ENCODE data around the gene SOX1. TPM values are rescaled to one million over a fixed set of nuclear protein-coding genes. Genes with fewer than 3 reads are reported as not detected.

SOX1 gene
- total RNA-seq, 2 experiments from 2014 or later, result not detected

GRCh38 chr13:112102243-112102642 lies 35.3 kb downstream of the SOX1 start:
- ChIA-PET CTCF (interaction anchor here (0.5 kb wide), 1 partner anchor 655 kb away, joined by 3 read pairs; no protein-coding TSS in a partner anchor), POLR2A (no interaction called here)
- H3K4me1 Mint-ChIP-seq, result peaks cover 4% of the 10 kb centered on the region
- intact Hi-C loops (cut with DNase I, micrococcal nuclease), result loop anchor here in 1 of 2 experiments (5.0 kb wide), 1 partner anchor 40 kb away; no protein-coding TSS in a partner anchor
- H3K4me3 Mint-ChIP-seq, result no peak overlapping the region
- no peaks in the 10 kb centered on the region for H3K9me3 Mint-ChIP-seq (ENCODE audit: low read depth)
- DNase-seq, result no peak
- no peaks in the 10 kb centered on the region for H3K36me3 Mint-ChIP-seq (ENCODE audit: low read depth)
- no peak overlapping the region for H3K27ac Mint-ChIP-seq
- peaks cover 50% of the 10 kb centered on the region for H3K27me3 Mint-ChIP-seq
- ATAC-seq, result no peak

GRCh38 chr13:112103260-112103838 lies 36.4 kb downstream of the SOX1 start:
- Mint-ChIP-seq H3K36me3 (ENCODE audit: low read depth) (no peaks in the 10 kb centered on the region), H3K27me3 (peaks cover 49% of the 10 kb centered on the region), H3K4me1 (peaks cover 4% of the 10 kb centered on the region), H3K27ac (no peak overlapping the region), H3K4me3 (no peak overlapping the region), H3K9me3 (ENCODE audit: low read depth) (no peaks in the 10 kb centered on the region)
- no peak for ATAC-seq
- POLR2A ChIA-PET, result no interaction called here
- no peak for DNase-seq
- intact Hi-C loops (cut with DNase I, micrococcal nuclease), result loop anchor here in 1 of 2 experiments (5.0 kb wide), 1 partner anchor 41 kb away; no protein-coding TSS in a partner anchor
- CTCF ChIA-PET, result no interaction called here

- no peak overlapping the region for H3K4me3 Mint-ChIP-seq
- DNase-seq (no peak), ATAC-seq (no peak)
- no peaks in the 10 kb centered on the region for H3K36me3 Mint-ChIP-seq (ENCODE audit: low read depth)
- intact Hi-C loops (cut with DNase I, micrococcal nuclease), result loop anchor here (2.0 to 5.0 kb wide), 2 partner anchors 42 to 49 kb away; no protein-coding TSS in a partner anchor
- H3K27ac Mint-ChIP-seq, result no peak overlapping the region
- no peaks in the 10 kb centered on the region for H3K9me3 Mint-ChIP-seq (ENCODE audit: low read depth)
- H3K27me3 Mint-ChIP-seq, result peaks cover 50% of the 10 kb centered on the region
- ChIA-PET CTCF (interaction anchor here (0.6 kb wide), 1 partner anchor 36 kb away, joined by 3 read pairs; no protein-coding TSS in a partner anchor), POLR2A (no interaction called here)
- peaks cover 4% of the 10 kb centered on the region for H3K4me1 Mint-ChIP-seq
Measured at GRCh38 chr13:112103961-112104880, 37.3 kb downstream of the SOX1 start.

- Mint-ChIP-seq H3K4me3 (no peak overlapping the region), H3K27me3 (peaks cover 53% of the 10 kb centered on the region), H3K4me1 (peaks cover 4% of the 10 kb centered on the region), H3K27ac (no peak overlapping the region), H3K9me3 (ENCODE audit: low read depth) (no peaks in the 10 kb centered on the region), H3K36me3 (ENCODE audit: low read depth) (no peaks in the 10 kb centered on the region)
- ChIA-PET CTCF (no interaction called here), POLR2A (no interaction called here)
- DNase-seq (no peak), ATAC-seq (no peak)
- intact Hi-C loops (cut with DNase I, micrococcal nuclease), result loop anchor here (2.0 to 5.0 kb wide), 2 partner anchors 43 to 50 kb away; no protein-coding TSS in a partner anchor
Measured at GRCh38 chr13:112104881-112105234, 37.9 kb downstream of the SOX1 start.

DNA sequence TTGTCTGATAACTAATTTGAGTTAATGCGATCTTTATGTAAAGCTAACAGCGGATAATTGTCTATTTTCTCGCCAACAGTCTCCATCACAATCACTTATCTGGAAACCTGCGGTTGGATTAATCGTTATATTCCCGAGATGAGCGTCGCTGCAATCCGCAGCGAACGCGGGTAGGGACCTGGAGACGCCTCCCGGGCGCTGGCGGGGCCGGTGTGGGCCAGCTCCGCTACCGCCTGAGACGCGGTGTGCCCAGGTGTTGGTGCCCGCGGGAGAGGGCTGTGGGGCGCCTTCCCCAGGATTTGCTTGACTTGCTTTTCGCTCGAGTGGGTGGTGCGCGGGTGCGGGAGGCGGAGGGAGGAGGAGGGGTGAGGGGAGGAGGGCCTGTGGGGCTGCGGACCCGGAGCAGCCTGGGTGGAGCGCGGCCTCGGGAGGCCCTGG lies 38.3 kb downstream of the SOX1 start:
- intact Hi-C loops (cut with DNase I, micrococcal nuclease), result loop anchor here in 1 of 2 experiments (2.0 kb wide), 1 partner anchor 50 kb away; no protein-coding TSS in a partner anchor
- no peak for DNase-seq
- no peak for ATAC-seq
- Mint-ChIP-seq H3K36me3 (ENCODE audit: low read depth) (no peaks in the 10 kb centered on the region), H3K4me1 (peaks cover 4% of the 10 kb centered on the region), H3K4me3 (no peak overlapping the region), H3K27ac (no peak overlapping the region), H3K27me3 (peaks cover 54% of the 10 kb centered on the region), H3K9me3 (ENCODE audit: low read depth) (no peaks in the 10 kb centered on the region)
- ChIA-PET CTCF (no interaction called here), POLR2A (no interaction called here)

- ChIA-PET POLR2A (no interaction called here), CTCF (no interaction called here)
- DNase-seq (no peak), ATAC-seq (no peak)
- H3K4me3 Mint-ChIP-seq, result no peak overlapping the region
- peaks cover 4% of the 10 kb centered on the region for H3K4me1 Mint-ChIP-seq
- H3K27ac Mint-ChIP-seq, result no peak overlapping the region
- intact Hi-C loops (cut with DNase I, micrococcal nuclease), result loop anchor here (2.0 kb wide), 3 partner anchors 33 to 51 kb away; no protein-coding TSS in a partner anchor
- H3K27me3 Mint-ChIP-seq, result peaks cover 53% of the 10 kb centered on the region
- H3K9me3 Mint-ChIP-seq (ENCODE audit: low read depth), result no peaks in the 10 kb centered on the region
- no peaks in the 10 kb centered on the region for H3K36me3 Mint-ChIP-seq (ENCODE audit: low read depth)
Measured at GRCh38 chr13:112105892-112106291, 38.9 kb downstream of the SOX1 start.

- H3K27ac Mint-ChIP-seq, result no peak overlapping the region
- intact Hi-C loops (cut with DNase I, micrococcal nuclease), result loop anchor here (2.0 kb wide), 2 partner anchors 34 to 44 kb away; no protein-coding TSS in a partner anchor
- ChIA-PET POLR2A (no interaction called here), CTCF (no interaction called here)
- H3K4me3 Mint-ChIP-seq, result no peak overlapping the region
- H3K9me3 Mint-ChIP-seq (ENCODE audit: low read depth), result no peaks in the 10 kb centered on the region
- no peak for DNase-seq
- ATAC-seq, result no peak
- peaks cover 52% of the 10 kb centered on the region for H3K27me3 Mint-ChIP-seq
- H3K4me1 Mint-ChIP-seq, result peaks cover 4% of the 10 kb centered on the region
- no peaks in the 10 kb centered on the region for H3K36me3 Mint-ChIP-seq (ENCODE audit: low read depth)
Measured at GRCh38 chr13:112106478-112107141, 39.7 kb downstream of the SOX1 start.

DNA sequence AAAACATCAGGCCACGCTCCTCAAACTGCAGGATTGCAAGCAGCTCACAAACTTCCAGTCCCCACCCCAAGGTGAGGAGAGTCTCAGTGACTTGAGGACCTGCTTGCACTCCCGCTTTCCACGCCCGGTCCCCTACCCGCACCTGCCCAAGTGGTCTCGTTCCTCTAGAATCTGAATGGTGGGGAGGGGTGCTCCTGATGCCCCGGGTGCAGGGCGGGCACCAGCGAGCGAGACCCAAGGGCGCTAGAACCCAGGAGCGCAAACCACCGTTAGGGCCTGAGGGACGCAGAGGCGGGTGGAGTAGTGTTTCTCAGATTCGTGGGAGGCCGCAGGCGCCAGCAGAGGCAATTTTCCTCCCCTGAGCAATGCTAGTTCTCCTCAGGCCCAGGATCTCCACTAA lies 40.3 kb downstream of the SOX1 start:
- ChIA-PET POLR2A (no interaction called here), CTCF (no interaction called here)
- peaks cover 4% of the 10 kb centered on the region for H3K4me1 Mint-ChIP-seq
- no peak for ATAC-seq
- intact Hi-C loops (cut with DNase I, micrococcal nuclease), result loop anchor here (2.0 kb wide), 2 partner anchors 34 to 44 kb away; no protein-coding TSS in a partner anchor
- H3K27me3 Mint-ChIP-seq, result peaks cover 48% of the 10 kb centered on the region
- H3K4me3 Mint-ChIP-seq, result no peak overlapping the region
- no peak for DNase-seq
- H3K36me3 Mint-ChIP-seq (ENCODE audit: low read depth), result no peaks in the 10 kb centered on the region
- no peaks in the 10 kb centered on the region for H3K9me3 Mint-ChIP-seq (ENCODE audit: low read depth)
- H3K27ac Mint-ChIP-seq, result no peak overlapping the region

DNA sequence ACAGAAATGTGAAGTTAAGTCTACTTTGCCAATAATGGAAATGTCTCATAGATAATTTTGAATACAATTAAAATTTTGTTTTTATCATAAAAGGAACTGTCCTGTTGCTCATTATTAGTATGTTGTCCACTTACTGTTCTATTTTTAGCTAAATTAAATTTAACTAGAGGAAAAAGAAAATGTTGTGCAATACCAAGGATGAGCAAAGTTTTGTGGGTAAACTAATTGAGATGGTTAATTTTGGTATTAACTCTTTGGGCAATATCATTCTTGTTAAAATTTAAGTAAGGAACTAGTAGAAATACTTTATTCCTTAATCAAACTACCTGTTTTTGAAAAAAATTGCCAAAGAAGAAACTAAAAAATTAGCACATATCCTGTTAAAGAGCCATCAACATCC lies 43.5 kb downstream of the SOX1 start:
- no peak overlapping the region for H3K4me3 Mint-ChIP-seq

GRCh38 chr13:112111239-112111857 lies 44.4 kb downstream of the SOX1 start:
- peaks cover 55% of the 10 kb centered on the region for H3K27me3 Mint-ChIP-seq
- H3K9me3 Mint-ChIP-seq (ENCODE audit: low read depth), result no peaks in the 10 kb centered on the region
- no peak for DNase-seq
- ChIA-PET CTCF (interaction anchor here (0.6 to 0.9 kb wide), 2 partner anchors 334 to 494 kb away, joined by 3 read pairs; no protein-coding TSS in a partner anchor), POLR2A (no interaction called here)
- peaks cover 2% of the 10 kb centered on the region for H3K4me1 Mint-ChIP-seq
- H3K36me3 Mint-ChIP-seq (ENCODE audit: low read depth), result no peaks in the 10 kb centered on the region
- no peak for ATAC-seq
- no peak overlapping the region for H3K4me3 Mint-ChIP-seq
- no peak overlapping the region for H3K27ac Mint-ChIP-seq
- intact Hi-C loops (cut with DNase I, micrococcal nuclease), result no loop called here

More for the DNA sequence above, 43.5 kb downstream of the SOX1 start:
- peaks cover 61% of the 10 kb centered on the region for H3K27me3 Mint-ChIP-seq
- peaks cover 4% of the 10 kb centered on the region for H3K4me1 Mint-ChIP-seq
- no peaks in the 10 kb centered on the region for H3K9me3 Mint-ChIP-seq (ENCODE audit: low read depth)
- no peak for ATAC-seq
- no peak overlapping the region for H3K27ac Mint-ChIP-seq
- intact Hi-C loops (cut with DNase I, micrococcal nuclease), result no loop called here
- ChIA-PET POLR2A (no interaction called here), CTCF (interaction anchor here (0.9 kb wide), 1 partner anchor 334 kb away, joined by 3 read pairs; no protein-coding TSS in a partner anchor)
- no peaks in the 10 kb centered on the region for H3K36me3 Mint-ChIP-seq (ENCODE audit: low read depth)
- no peak for DNase-seq
